ENCODE data around the gene DSCAM. TPM values are rescaled to one million over a fixed set of nuclear protein-coding genes. Genes with fewer than 3 reads are reported as not detected.

Gene DSCAM
- total and polyA plus RNA-seq, 10 of the 15 experiments (the other 5 are each of a cell fraction or from before 2014, with no cell fraction given) = not detected

DNA sequence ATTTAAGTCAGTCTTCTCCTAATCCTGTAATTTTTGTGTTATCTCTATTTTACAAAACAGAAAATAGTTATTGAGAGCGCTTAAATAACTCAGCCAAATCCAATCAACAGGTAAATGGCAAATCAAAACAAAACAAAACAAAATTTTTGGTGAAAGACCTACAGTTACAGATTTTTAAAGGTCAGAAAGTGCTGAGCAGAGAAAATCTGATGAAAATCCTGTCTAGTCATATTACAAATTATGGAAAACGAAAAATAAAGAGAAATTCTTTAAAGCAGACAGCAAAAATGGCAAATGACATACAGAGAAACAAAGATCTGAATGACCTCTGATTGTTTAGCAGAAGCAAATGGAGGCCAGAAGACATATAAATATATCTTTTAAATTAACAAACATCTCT, 497.4 kb downstream of the DSCAM start (continued):
- no peak for TF ChIP-seq CUX1 (IDR thresholded peaks at IDR 0.05; ENCODE audit: insufficient replicate concordance, low read depth, low read length)

GRCh38 chr21:40345711-40346321, 501.1 kb downstream of the DSCAM start:
- POLR2A ChIA-PET = no interaction called here
- H3K9ac ChIP-seq (ENCODE audit: control insufficient read depth, insufficient read depth, low read length) = no peak overlapping the region
- H3K79me2 ChIP-seq (ENCODE audit: control insufficient read depth, insufficient read depth, low read length) = no peaks in the 10 kb centered on the region
- no peak overlapping the region for H3K27ac ChIP-seq (ENCODE audit: control insufficient read depth, insufficient read depth)
- no peaks in the 10 kb centered on the region for H3K27me3 ChIP-seq (replicated peaks in 1 of 2; ENCODE audit: control insufficient read depth in 2 of 2, insufficient read depth in 2 of 2, low read length in 1 of 2)
- no TSS peak for BruUV-seq (replicated peaks)
- TF ChIP-seq ETV6 (conservative IDR thresholded peaks at IDR 0.05 in 1 of 2, IDR thresholded peaks at IDR 0.05 in 1 of 2; ENCODE audit: borderline replicate concordance in 1 of 2, low read depth in 1 of 2) = no peak
- no peak for TF ChIP-seq NFXL1 (IDR thresholded peaks at IDR 0.05; ENCODE audit: borderline replicate concordance)
- TF ChIP-seq, protein P1, sequence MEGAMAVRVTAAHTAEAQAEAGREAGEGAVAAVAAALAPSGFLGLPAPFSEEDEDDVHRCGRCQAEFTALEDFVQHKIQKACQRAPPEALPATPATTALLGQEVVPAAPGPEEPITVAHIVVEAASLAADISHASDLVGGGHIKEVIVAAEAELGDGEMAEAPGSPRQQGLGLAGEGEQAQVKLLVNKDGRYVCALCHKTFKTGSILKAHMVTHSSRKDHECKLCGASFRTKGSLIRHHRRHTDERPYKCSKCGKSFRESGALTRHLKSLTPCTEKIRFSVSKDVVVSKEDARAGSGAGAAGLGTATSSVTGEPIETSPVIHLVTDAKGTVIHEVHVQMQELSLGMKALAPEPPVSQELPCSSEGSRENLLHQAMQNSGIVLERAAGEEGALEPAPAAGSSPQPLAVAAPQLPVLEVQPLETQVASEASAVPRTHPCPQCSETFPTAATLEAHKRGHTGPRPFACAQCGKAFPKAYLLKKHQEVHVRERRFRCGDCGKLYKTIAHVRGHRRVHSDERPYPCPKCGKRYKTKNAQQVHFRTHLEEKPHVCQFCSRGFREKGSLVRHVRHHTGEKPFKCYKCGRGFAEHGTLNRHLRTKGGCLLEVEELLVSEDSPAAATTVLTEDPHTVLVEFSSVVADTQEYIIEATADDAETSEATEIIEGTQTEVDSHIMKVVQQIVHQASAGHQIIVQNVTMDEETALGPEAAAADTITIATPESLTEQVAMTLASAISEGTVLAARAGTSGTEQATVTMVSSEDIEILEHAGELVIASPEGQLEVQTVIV (IDR thresholded peaks at IDR 0.05; ENCODE audit: borderline replicate concordance, partially characterized antibody) = no peak
- TF ChIP-seq, protein P2, sequence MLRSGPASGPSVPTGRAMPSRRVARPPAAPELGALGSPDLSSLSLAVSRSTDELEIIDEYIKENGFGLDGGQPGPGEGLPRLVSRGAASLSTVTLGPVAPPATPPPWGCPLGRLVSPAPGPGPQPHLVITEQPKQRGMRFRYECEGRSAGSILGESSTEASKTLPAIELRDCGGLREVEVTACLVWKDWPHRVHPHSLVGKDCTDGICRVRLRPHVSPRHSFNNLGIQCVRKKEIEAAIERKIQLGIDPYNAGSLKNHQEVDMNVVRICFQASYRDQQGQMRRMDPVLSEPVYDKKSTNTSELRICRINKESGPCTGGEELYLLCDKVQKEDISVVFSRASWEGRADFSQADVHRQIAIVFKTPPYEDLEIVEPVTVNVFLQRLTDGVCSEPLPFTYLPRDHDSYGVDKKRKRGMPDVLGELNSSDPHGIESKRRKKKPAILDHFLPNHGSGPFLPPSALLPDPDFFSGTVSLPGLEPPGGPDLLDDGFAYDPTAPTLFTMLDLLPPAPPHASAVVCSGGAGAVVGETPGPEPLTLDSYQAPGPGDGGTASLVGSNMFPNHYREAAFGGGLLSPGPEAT (IDR thresholded peaks at IDR 0.05; ENCODE audit: low read depth) = no peak
- TF ChIP-seq KAT2A (conservative IDR thresholded peaks at IDR 0.05; ENCODE audit: control insufficient read depth, low read depth, low read length) = no peak
- TF ChIP-seq RB1 (IDR thresholded peaks at IDR 0.05; ENCODE audit: borderline replicate concordance) = no peak
- no peak for TF ChIP-seq IKZF2 (IDR thresholded peaks at IDR 0.05)
- TF ChIP-seq CBX3 (IDR thresholded peaks at IDR 0.05; ENCODE audit: borderline replicate concordance, low read depth) = no peak
- TF ChIP-seq PAX5 (IDR thresholded peaks at IDR 0.05; ENCODE audit: borderline replicate concordance, low read depth, low read length) = no peak
- H3K9me3 ChIP-seq (replicated peaks; ENCODE audit: control insufficient read depth, insufficient read depth, low read length) = no peaks in the 10 kb centered on the region; the same call in 2 of the 3 replicates
- H3K4me2 ChIP-seq (ENCODE audit: control insufficient read depth, insufficient read depth) = no peak overlapping the region
- H3K4me3 ChIP-seq = no peak overlapping the region
- FAIRE-seq (no peak), ATAC-seq (no peak), DNase-seq (ENCODE audit: low read depth, low spot score) (no peak)
- H2AFZ ChIP-seq (ENCODE audit: control insufficient read depth, low read depth, low read length) = no peak overlapping the region
- in situ Hi-C loops (cut with MboI) = no loop called here
- H4K20me1 ChIP-seq (ENCODE audit: control insufficient read depth, insufficient read depth) = no peaks in the 10 kb centered on the region
- RAD21 ChIA-PET (ENCODE audit: unreplicated experiment) = no interaction called here
- no peaks in the 10 kb centered on the region for H3K4me1 ChIP-seq (ENCODE audit: control insufficient read depth, insufficient read depth, low read length)
- CTCF ChIA-PET = no interaction called here
- SMC1A ChIA-PET (ENCODE audit: uncharacterized antibody, unreplicated experiment) = no interaction called here
- 63% methylated on average over 9 of the region's 9 CpGs for WGBS (ENCODE audit: insufficient coverage, insufficient replicate concordance, low lambda C conversion rate, missing lambda C conversion rate)
- no peaks in the 10 kb centered on the region for H3K36me3 ChIP-seq (ENCODE audit: control insufficient read depth in 2 of 2, insufficient read depth in 2 of 2, low read length in 1 of 2)
- intact Hi-C loops (cut with micrococcal nuclease; ENCODE audit: unreplicated experiment) = no loop called here

Measured in GM12878 (cell line).